NCI-H748 treated with DMSO at 0.1 percent for 48 hours (cell line): ENCODE results near the gene NECTIN1.

Experiments
- DNase-seq: peaks from one replicate; lab custom pipeline; 2025; lab: John Stamatoyannopoulos, UW

The NECTIN1 gene

GRCh38 chr11:119755356-119756071 is 26.5 kb upstream of the NECTIN1 start:
- no peak for DNase-seq

GRCh38 chr11:119754656-119755355 is 25.8 kb upstream of the NECTIN1 start:
- no peak for DNase-seq

- DNase-seq: no peak
Observed at GRCh38 chr11:119754199-119754598, 25.2 kb upstream of the NECTIN1 start.

GRCh38 chr11:119752946-119753345 is 23.9 kb upstream of the NECTIN1 start:
- no peak for DNase-seq

- no peak for DNase-seq
Observed at GRCh38 chr11:119752345-119752871, 23.4 kb upstream of the NECTIN1 start.

GRCh38 chr11:119750056-119750455 is 21.1 kb upstream of the NECTIN1 start:
- DNase-seq: no peak

- DNase-seq: no peak
Observed at GRCh38 chr11:119749006-119749565, 20.1 kb upstream of the NECTIN1 start.

GRCh38 chr11:119747868-119748660 is 19.1 kb upstream of the NECTIN1 start:
- DNase-seq: no peak

- DNase-seq: no peak
Observed at GRCh38 chr11:119745776-119746535, 17.0 kb upstream of the NECTIN1 start.

GRCh38 chr11:119745112-119745511 is 16.1 kb upstream of the NECTIN1 start:
- no peak for DNase-seq

GRCh38 chr11:119744577-119744976 is 15.6 kb upstream of the NECTIN1 start:
- DNase-seq: no peak

- DNase-seq: no peak
Observed at GRCh38 chr11:119743006-119743405, 14.0 kb upstream of the NECTIN1 start.

GRCh38 chr11:119742263-119742861 is 13.4 kb upstream of the NECTIN1 start:
- no peak for DNase-seq

GRCh38 chr11:119741369-119742262 is 12.6 kb upstream of the NECTIN1 start:
- DNase-seq: no peak

GRCh38 chr11:119739975-119740374 is 11.0 kb upstream of the NECTIN1 start:
- no peak for DNase-seq

- DNase-seq: no peak
Observed at GRCh38 chr11:119739021-119739703, 10.2 kb upstream of the NECTIN1 start.

- no peak for DNase-seq
Observed at GRCh38 chr11:119738059-119738439, 9.0 kb upstream of the NECTIN1 start.

- no peak for DNase-seq
Observed at GRCh38 chr11:119737366-119738058, 8.5 kb upstream of the NECTIN1 start.

GRCh38 chr11:119734788-119735187 is 5.8 kb upstream of the NECTIN1 start:
- DNase-seq: no peak
